ENCODE measurements around the gene KRT4. TPM values are rescaled to one million over a fixed set of nuclear protein-coding genes. Genes with fewer than 3 reads are reported as not detected.

Gene KRT4
- total and polyA plus RNA-seq, 2 donors from 2014 or later = 0.15 TPM; not detected in 1

DNA sequence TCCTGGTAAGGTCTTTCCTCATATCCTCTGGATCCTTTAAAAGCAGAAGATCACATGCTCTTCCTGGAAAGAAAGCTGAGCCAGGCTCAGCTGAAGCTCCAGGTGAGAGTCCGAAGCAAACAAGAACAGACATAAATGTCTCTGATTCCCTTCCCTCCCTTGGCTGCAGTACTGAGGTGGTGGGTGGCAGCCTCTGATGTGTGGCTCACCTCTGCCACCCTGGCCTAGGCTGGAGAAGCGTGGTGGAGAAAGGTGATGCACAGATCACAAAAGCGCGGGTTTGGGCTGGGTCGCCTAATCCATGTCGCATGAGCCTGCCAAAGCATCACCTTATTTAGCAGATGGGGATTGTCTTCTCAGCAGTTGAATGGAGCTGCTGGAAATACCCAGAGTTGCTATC, 34.0 kb downstream of the KRT4 start:
- Histone ChIP-seq H3K36me3 (ENCODE audit: control insufficient read depth in 2 of 3, insufficient read depth in 3 of 3, low read length in 3 of 3) (no peaks in the 10 kb centered on the region), H3K9me3 (ENCODE audit: control insufficient read depth in 2 of 3, insufficient read depth in 1 of 3, low read length in 3 of 3) (no peaks in the 10 kb centered on the region), H3K4me3 (ENCODE audit: low read length in 3 of 3) (no peak overlapping the region), H3K9ac (ENCODE audit: low read length in 3 of 3) (no peak overlapping the region), H3K27me3 (ENCODE audit: control insufficient read depth, insufficient read depth, low read length) (peaks cover 2% of the 10 kb centered on the region), H3K27ac (ENCODE audit: low read depth in 2 of 2, low read length in 2 of 2) (no peak overlapping the region), H3K4me1 (ENCODE audit: control insufficient read depth in 2 of 3, insufficient read depth in 2 of 3, low read depth in 1 of 3, low read length in 3 of 3) (no peaks in the 10 kb centered on the region)
- TF ChIP-seq CTCF (IDR thresholded peaks at IDR 0.05; ENCODE audit: borderline replicate concordance, extremely low read depth, insufficient read depth) = no peak
- DNase-seq = no peak
- no peak for FAIRE-seq
- intact Hi-C loops (cut with DNase I) = no loop called here

DNA sequence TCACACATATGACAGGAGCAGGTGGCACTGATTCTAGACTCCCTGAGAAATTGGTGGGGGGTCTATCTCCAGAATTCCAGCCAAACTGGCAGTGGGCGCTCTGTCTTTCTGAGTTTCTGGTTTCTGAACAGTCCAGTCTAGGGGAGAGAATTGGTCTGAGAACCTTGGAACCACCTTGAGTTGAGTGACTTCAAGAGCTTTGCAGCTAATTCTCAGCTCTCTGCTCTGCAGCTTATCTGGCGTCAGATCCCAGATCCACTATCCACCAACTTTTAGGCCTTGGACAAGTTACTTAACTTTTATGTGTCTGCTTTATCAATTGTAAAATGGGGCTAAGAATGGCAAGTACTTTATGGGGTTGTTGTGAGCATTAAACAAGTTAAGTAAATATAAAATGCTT, 35.1 kb downstream of the KRT4 start:
- Histone ChIP-seq H3K4me1 (ENCODE audit: control insufficient read depth in 2 of 3, insufficient read depth in 2 of 3, low read depth in 1 of 3, low read length in 3 of 3) (no peaks in the 10 kb centered on the region), H3K9me3 (ENCODE audit: control insufficient read depth in 2 of 3, insufficient read depth in 1 of 3, low read length in 3 of 3) (no peaks in the 10 kb centered on the region), H3K27me3 (ENCODE audit: control insufficient read depth, insufficient read depth, low read length) (peaks cover 2% of the 10 kb centered on the region), H3K9ac (ENCODE audit: low read length in 3 of 3) (no peak overlapping the region), H3K4me3 (ENCODE audit: low read length in 3 of 3) (no peak overlapping the region), H3K27ac (ENCODE audit: low read depth in 2 of 2, low read length in 2 of 2) (no peak overlapping the region), H3K36me3 (ENCODE audit: control insufficient read depth in 2 of 3, insufficient read depth in 3 of 3, low read length in 3 of 3) (no peaks in the 10 kb centered on the region)
- TF ChIP-seq CTCF (IDR thresholded peaks at IDR 0.05; ENCODE audit: borderline replicate concordance, extremely low read depth, insufficient read depth) = no peak
- intact Hi-C loops (cut with DNase I) = no loop called here
- FAIRE-seq (no peak), DNase-seq (no peak)

GRCh38 chr12:52777566-52777965, 36.4 kb downstream of the KRT4 start:
- H3K27ac ChIP-seq (ENCODE audit: low read depth in 2 of 2, low read length in 2 of 2) = no peak overlapping the region
- no peak overlapping the region for H3K9ac ChIP-seq (ENCODE audit: low read length in 3 of 3)
- intact Hi-C loops (cut with DNase I) = no loop called here
- TF ChIP-seq CTCF (IDR thresholded peaks at IDR 0.05; ENCODE audit: borderline replicate concordance, extremely low read depth, insufficient read depth) = no peak
- no peaks in the 10 kb centered on the region for H3K36me3 ChIP-seq (ENCODE audit: control insufficient read depth in 2 of 3, insufficient read depth in 3 of 3, low read length in 3 of 3)
- H3K4me3 ChIP-seq (ENCODE audit: low read length in 3 of 3) = no peak overlapping the region
- peaks cover 2% of the 10 kb centered on the region for H3K27me3 ChIP-seq (ENCODE audit: control insufficient read depth, insufficient read depth, low read length)
- no peaks in the 10 kb centered on the region for H3K9me3 ChIP-seq (ENCODE audit: control insufficient read depth in 2 of 3, insufficient read depth in 1 of 3, low read length in 3 of 3)
- no peak for DNase-seq
- no peaks in the 10 kb centered on the region for H3K4me1 ChIP-seq (ENCODE audit: control insufficient read depth in 2 of 3, insufficient read depth in 2 of 3, low read depth in 1 of 3, low read length in 3 of 3)
- FAIRE-seq = no peak

DNA sequence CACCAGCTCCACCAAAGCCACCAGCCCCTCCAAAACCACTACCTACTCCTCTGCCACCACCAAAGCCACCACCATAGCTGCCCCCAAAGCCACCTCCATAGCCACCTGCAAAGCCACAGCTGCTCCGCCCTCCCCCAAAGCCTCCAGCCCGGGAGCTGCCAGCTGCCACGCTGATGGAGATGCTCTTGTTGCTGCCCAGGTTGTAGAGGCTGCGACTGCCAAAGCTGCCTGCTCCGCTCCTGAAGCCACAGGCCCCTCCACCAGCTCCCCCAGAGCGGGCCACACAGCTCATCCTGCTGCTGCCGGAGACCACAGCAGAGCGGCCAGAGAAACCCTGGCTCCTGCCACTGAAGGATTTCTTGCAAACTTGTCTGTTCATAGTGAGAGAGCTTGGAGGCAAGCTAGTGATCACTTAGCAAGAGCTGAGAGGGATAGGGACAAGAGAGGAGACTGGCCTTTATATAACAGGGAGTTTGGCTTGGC, 37.0 kb downstream of the KRT4 start, which contains the start of gene KRT76:
KRT76 (minus strand) TSS at position 433 of the 483 bp plus-strand sequence; CDS start at position 379, 54 bp downstream.
- DNase-seq = no peak
- Histone ChIP-seq H3K36me3 (ENCODE audit: control insufficient read depth in 2 of 3, insufficient read depth in 3 of 3, low read length in 3 of 3) (no peaks in the 10 kb centered on the region), H3K9me3 (ENCODE audit: control insufficient read depth in 2 of 3, insufficient read depth in 1 of 3, low read length in 3 of 3) (no peaks in the 10 kb centered on the region), H3K9ac (ENCODE audit: low read length in 3 of 3) (no peak within 1 kb of the TSS), H3K27ac (ENCODE audit: low read depth in 2 of 2, low read length in 2 of 2) (no peak within 1 kb of the TSS), H3K27me3 (ENCODE audit: control insufficient read depth, insufficient read depth, low read length) (peaks cover 2% of the 10 kb centered on the region), H3K4me1 (ENCODE audit: control insufficient read depth in 2 of 3, insufficient read depth in 2 of 3, low read depth in 1 of 3, low read length in 3 of 3) (no peaks in the 10 kb centered on the region), H3K4me3 (ENCODE audit: low read length in 3 of 3) (no peak within 1 kb of the TSS)
- no peak for FAIRE-seq
- intact Hi-C loops (cut with DNase I) = no loop called here
- TF ChIP-seq CTCF (IDR thresholded peaks at IDR 0.05; ENCODE audit: borderline replicate concordance, extremely low read depth, insufficient read depth) = no peak
